NCI-H2227 treated with DMSO at 0.1 percent for 48 hours (cell line): ENCODE data around the gene HRK.

ENCODE experiments used
- DNase-seq: peaks from one replicate; lab custom pipeline; 2025; lab: John Stamatoyannopoulos, UW

Gene HRK

GRCh38 chr12:116881325-116881876, at the start of gene HRK:
Gene HRK (minus strand): TSS chr12:116881441. CDS start chr12:116881307, 134 bp downstream.
- no peak for DNase-seq

GRCh38 chr12:116929885-116930284, 48.6 kb upstream of the HRK start:
- DNase-seq = no peak

DNA sequence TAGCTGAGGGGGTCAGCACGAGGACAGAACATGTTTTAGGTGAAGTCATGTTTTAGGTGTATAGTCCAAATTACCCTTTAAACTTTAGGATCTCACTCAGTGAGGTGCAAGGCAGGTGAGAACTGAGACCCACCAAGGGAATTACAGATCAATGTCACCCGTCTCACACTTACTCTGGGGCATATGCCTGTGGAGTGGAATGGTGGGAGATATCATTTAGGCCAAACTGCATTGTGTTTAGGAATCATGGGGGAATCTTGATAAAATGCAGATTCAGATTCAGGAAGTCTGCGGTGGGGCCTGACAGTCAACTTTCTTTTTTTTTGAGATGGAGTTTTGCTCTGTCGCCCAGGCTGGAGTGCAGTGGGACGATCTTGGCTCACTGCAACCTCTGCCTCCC, 47.3 kb upstream of the HRK start:
- DNase-seq = no peak

DNA sequence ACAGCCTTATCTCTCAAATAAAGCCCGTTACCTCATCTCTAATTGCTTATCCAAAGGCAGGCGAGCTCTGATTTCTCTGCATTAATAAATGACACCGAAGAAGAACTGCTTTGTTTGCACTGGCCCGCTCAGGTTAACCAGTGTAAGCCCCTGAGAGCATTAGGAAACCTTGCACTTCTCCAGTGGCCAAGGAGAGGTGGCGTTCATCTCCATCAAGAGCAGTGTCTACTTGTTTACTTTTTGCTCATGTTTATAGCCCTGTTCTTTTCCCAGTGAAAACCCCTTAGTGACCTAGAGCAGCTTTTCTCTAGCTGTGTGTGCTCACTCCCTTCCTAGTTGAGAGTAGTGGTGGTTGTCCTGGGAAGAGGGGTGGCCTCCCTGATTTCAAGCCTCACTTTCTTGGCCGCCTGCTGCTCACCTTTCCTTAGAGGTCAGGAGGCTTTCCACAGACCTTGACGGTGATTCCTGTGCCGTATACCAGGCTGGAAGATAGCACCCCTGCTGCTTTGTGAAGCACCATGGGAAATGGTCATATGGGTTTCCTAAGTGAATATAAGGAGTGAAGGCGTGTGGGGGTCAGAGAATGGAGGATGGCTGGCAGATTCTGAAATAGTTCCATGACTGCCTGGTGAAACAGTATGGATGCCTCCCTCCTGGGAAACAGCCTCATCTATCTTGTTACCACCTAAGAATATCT, 46.2 kb upstream of the HRK start:
- DNase-seq = peak; percentile 45

DNA sequence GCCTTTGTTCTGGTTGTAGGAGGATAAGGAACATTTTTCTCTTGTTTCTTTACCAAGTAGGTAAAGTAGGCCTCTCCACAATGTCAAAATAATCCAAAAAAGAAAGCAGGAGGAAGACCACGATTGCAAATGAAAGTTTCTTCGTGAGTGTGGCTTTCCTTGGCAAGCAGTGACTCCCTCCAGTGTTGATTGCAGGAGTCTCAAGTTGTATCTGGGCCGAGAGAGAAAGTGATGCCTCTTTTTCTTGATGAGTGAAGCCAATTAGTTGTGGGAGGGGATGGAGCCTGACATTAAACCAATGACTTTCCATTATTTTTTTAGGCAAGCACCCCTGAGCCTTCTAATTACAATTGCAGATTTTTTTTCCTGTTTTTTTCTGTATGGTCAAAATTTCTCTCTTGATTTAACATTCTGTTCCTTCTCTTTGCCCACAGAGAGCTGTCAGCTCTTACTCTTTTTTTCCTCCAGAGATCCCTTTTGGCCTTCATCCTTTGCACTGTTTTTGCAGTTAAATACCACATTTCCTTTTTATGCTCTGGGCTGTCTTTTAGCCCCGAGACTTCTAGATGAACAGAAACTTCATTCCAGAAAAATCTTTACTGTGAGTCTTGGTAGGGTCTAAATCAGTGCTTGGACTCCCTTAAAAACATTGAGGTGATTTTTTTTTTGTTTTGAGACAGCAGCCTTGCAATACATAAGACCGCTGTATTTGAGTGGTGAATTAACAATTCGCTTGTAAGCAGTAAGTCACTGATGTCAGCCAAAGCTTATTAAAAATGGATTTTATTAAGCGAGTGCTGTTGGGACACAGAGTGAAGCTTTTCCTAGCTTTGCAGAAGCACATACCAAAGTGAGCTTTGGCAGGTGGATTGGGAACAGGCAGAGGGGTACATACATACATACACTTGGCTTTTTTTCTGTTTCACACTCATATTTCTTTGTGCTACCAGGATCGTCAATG, 45.3 kb upstream of the HRK start:
- DNase-seq = no peak

DNA sequence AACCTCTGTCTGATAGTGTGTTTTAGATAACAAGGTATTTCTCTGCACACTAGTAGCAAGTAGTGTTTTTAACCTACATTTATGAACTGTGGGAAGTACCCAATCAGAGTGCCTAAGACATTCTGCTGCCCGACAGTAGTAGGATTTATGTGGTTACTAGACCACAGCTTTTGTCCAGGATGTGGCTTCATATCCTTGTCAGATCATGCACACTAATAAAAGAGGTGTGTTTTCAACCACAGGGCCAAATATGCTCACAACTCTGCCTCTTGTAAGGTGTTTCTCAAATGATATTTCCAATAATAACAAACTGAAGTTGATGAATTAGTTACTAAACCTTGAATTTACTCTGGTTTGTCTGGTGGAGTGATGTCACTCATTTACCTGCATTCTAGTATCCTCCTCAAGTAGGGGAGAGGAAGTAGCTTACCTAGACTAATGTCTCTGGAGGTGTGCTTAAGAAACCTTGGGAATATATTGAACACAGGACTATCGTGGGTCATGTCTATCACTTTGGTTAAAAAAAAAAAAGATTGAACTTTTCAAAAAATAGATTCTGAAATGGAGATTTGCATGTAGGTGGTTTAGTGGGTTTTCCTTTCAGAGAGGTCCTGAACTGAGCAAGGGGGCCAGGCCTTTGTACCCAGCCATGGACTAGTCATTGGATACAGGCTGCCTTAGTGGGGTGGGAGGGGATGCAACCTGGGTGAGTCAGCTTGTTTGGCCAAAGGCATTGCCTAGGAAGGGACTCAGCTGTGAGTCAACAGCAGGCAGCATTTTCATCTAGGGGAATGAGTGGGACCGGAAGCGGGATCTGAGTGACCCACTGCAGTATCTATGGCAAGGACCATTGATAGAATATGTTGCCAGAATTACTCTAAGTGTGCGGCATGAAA, 43.6 kb upstream of the HRK start:
- DNase-seq = no peak

- DNase-seq = no peak
Observed at GRCh38 chr12:116922194-116922897, 41.1 kb upstream of the HRK start.

- no peak for DNase-seq
Observed at GRCh38 chr12:116920939-116921338, 39.7 kb upstream of the HRK start.

DNA sequence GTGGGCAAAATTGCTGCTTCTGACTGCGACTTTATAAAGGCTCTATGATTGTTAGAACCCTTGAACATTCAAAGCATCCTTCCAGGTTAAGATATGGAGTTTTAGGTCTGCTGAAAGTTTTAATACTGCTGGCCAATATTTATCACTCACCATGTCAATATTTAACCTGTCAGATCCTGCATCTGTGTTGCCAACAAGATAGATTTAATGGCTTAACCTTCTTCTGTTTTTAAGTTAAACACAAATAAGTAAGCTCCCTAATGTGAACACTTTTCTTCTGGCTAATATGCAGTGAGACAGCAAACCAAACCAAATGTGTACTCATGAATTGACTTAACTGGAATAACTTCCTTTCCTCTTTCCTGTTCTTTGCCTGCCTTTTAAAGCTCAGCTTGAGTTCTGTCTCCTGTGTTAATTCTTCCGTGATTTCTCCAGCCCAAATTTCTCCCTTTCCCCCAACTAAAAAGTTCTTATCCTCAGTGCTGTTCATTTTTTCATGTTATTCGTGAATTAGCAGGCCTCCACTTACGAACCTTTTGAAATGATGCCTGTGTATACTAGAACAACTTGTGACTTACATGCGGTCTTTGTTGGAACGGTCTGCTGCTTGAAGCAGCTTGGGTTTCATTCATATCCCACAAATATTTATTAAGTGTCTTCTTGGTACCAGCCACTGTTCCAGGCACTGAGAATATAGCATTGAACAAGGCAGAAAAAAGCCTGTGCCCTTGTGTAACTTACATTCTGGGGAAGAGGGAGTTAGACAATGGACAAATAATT, 38.7 kb upstream of the HRK start:
- DNase-seq = no peak

DNA sequence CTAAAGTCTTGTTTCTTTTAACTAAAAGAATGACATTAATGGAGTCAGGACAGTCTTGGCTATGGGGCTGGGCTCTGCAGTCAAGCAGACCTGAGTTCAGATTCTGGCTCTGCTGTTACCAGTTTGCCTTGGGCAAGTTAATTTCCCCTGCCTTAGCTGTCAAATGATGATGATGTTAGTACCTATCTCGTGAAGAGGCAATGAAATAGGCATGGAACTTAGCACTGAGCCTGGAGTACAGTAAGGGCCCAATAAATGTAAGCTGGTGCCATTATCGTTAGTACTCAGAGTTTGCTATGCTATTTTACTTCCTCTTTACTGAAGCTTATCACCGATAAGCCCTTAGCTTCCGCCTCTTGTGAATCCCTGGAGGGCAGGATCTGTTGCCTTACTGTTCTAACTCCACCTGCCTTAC, 38.0 kb upstream of the HRK start:
- no peak for DNase-seq

- DNase-seq = no peak
Observed at GRCh38 chr12:116918464-116918863, 37.2 kb upstream of the HRK start.

DNA sequence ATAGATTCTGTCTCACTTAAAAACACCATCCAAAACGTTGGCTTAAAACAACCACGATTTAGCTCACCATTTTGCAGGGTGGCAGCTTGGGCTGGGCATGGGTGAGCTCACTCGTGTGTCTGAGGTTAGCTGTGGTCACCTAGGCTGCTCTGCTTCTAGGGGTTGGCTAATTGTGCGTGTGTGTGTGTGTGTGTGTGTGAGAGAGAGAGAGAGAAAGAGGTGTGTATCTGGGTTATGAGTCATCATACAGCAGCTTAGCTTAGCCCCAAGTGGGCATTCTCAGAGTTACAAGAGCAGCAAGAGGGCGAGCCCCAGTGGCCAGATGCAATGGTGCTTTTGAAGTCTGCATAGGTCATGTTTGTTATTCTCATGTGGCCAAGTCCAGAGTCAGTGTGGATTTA, 35.5 kb upstream of the HRK start:
- peak; percentile 31 for DNase-seq

DNA sequence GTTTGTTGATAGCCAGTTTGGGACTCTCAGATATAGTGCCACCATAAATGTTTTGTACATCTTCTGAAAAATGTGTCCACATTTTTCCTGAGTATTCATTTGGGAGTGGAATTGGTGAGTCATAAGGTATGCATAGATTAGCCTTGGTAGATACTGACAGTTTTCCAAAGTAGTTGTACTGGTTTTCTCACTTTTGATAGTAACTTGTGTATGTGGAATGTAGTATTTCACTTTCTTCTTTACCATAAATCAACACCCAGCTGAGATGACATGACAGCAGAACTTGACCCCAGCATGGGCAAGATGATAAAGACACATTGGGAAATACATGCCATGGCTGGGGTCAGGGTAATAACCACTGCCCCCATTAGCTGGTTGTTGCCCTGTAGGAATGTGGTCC, 34.9 kb upstream of the HRK start:
- no peak for DNase-seq

- DNase-seq = no peak
Observed at GRCh38 chr12:116915326-116915725, 34.1 kb upstream of the HRK start.

GRCh38 chr12:116910645-116911451, 29.6 kb upstream of the HRK start, which contains the start of gene FBXW8:
Gene FBXW8 (plus strand): TSS chr12:116910950. CDS start chr12:116911038, 88 bp downstream.
- peak; percentile 65 for DNase-seq

GRCh38 chr12:116910280-116910644, 29.0 kb upstream of the HRK start:
- no peak for DNase-seq

DNA sequence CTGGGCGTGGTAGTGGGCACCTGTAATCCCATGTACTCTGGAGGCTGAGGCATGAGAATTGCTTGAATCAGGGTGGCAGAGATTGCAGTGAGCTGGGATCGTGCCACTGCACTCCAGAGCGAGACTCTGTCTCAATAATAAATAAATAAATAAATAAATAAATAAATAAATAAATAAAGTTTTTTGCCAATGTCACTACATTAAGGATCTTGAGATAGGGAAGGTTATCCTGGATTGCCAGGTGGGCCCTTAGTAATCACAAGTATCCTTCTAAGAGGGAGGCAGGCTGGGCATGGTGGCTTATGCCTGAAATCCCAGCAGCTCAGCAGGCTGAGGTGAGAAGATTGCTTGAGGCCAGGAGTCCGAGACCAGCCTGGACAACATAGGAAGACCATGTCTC, 25.0 kb upstream of the HRK start:
- no peak for DNase-seq

DNA sequence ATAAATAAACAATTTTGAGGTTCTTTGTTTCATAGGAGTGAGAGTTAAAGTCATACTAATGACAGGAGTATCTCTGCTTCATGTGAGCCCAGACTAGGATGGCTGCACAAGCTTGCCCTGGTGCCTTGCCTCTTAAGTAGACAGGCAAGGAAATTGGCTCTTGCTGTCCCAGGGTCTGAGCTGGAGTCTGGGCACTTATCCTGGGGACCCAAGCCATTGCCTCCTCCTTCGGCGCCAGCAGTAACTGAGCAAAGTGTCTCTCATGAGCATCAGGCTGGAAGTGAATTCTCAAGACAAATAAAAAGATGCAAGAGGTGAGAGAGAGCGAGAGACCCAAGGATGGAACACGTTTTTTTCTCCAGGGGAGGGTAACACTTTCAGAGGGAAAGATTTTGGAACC, 22.6 kb upstream of the HRK start:
- no peak for DNase-seq

GRCh38 chr12:116901612-116902011, 20.4 kb upstream of the HRK start:
- no peak for DNase-seq

GRCh38 chr12:116898669-116899068, 17.4 kb upstream of the HRK start:
- DNase-seq = no peak
